Measurements from ENCODE around the gene RASIP1. TPM values are rescaled to one million over a fixed set of nuclear protein-coding genes. Genes with fewer than 3 reads are reported as not detected.
"Not testable (repeated sequence)": the region's sequence is repeated elsewhere in the genome, so short reads cannot be mapped to it uniquely, and the experiment has no call there.

Gene RASIP1
- total RNA-seq, 1 experiment from 2014 or later = 0.09 TPM

DNA sequence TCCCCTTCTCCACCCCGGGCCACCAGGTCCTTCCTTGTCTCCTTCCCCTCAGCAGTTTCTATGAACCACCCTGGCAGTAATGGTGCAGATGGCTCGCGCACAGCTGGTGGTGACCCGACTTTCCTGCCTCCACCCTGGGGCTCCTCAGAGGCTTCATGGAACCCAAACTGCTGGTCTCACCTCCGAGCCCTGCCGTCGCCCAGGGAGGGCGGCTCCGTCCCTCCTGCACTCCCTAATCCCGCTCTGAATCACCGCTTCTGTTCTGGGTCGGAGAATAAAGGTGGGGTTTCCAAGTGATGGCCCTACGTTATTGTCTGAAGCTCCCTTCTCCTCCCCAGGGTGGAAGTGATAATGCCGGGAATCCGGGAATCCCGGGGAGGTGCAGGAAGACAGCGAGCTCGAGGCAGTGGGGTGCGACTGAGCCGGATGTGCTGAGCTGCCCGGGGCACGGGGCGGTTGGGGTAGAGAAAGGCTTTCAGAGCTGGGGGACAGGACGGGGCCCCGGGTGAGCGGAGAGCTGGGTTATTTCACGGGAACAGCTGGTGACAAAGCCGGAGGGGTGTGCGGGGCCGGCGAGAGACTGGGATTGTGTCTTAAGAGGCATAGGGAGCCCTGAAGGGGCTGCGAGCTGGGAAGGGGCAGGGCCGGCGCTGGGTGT is 43.9 kb downstream of the RASIP1 start:
- Mint-ChIP-seq H3K27me3 (ENCODE audit: unreplicated experiment) (no peaks in the 10 kb centered on the region), H3K4me1 (ENCODE audit: low read depth, unreplicated experiment) (peaks cover 22% of the 10 kb centered on the region), H3K4me3 (ENCODE audit: low read depth, unreplicated experiment) (peak overlapping the region; percentile 75), H3K9me3 (ENCODE audit: low read depth, unreplicated experiment) (no peaks in the 10 kb centered on the region), H3K27ac (ENCODE audit: unreplicated experiment) (peak overlapping the region; percentile 41), H3K36me3 (ENCODE audit: insufficient read depth, unreplicated experiment) (peaks cover 15% of the 10 kb centered on the region)
- CTCF ChIA-PET = interaction anchor here (0.6 to 1.5 kb wide), 9 partner anchors 13 to 297 kb away, joined by 3 to 7 read pairs (median 3); partner anchors contain the start of gene RUVBL2
- peak; percentile 35 for DNase-seq
- intact Hi-C loops (cut with micrococcal nuclease; ENCODE audit: unreplicated experiment) = no loop called here
- TF ChIP-seq, protein P1, sequence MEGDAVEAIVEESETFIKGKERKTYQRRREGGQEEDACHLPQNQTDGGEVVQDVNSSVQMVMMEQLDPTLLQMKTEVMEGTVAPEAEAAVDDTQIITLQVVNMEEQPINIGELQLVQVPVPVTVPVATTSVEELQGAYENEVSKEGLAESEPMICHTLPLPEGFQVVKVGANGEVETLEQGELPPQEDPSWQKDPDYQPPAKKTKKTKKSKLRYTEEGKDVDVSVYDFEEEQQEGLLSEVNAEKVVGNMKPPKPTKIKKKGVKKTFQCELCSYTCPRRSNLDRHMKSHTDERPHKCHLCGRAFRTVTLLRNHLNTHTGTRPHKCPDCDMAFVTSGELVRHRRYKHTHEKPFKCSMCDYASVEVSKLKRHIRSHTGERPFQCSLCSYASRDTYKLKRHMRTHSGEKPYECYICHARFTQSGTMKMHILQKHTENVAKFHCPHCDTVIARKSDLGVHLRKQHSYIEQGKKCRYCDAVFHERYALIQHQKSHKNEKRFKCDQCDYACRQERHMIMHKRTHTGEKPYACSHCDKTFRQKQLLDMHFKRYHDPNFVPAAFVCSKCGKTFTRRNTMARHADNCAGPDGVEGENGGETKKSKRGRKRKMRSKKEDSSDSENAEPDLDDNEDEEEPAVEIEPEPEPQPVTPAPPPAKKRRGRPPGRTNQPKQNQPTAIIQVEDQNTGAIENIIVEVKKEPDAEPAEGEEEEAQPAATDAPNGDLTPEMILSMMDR (IDR thresholded peaks at IDR 0.05; ENCODE audit: unreplicated experiment) = no peak
- no TSS peak for BruUV-seq (replicated peaks)

DNA sequence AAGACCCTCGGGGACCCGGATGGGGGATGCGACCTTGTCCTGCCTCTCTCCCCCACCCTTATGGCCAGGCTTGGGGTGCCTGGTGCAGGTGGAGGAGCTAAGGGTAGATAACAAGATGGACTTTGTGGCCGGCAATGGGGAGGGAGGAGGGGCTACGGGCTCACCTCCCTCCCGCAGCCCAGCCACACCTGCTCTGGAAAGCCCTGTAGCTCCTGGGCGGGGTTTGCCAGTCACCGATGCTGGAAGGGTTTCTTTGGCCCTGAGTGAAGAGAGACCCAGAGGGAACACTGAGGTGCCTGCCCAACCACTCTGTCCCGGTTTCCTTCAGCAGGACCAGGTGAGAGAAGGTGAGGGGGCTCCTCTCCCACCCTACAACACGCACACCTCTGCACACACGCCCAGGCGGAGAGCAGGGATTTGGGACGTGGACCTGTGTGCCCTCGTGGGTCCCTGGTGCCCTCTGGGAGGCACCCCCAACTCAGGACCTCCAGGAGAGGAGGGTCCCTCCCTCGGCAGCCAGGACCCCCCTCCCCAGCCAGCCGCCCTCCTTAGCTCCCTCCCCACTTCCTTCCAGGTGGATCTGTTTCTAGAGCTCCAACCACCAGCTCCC is 44.6 kb downstream of the RASIP1 start, which contains the start of gene FUT2:
TSS of gene FUT2 (plus strand) at position 229 of the 610 bp plus-strand sequence. CDS start 6,986 bp downstream, outside the sequence.
- Mint-ChIP-seq H3K4me3 (ENCODE audit: low read depth, unreplicated experiment) (peak within 1 kb of the TSS; percentile 75), H3K27ac (ENCODE audit: unreplicated experiment) (peak within 1 kb of the TSS; percentile 79), H3K36me3 (ENCODE audit: insufficient read depth, unreplicated experiment) (peaks cover 15% of the 10 kb centered on the region), H3K4me1 (ENCODE audit: low read depth, unreplicated experiment) (peaks cover 22% of the 10 kb centered on the region), H3K27me3 (ENCODE audit: unreplicated experiment) (no peaks in the 10 kb centered on the region), H3K9me3 (ENCODE audit: low read depth, unreplicated experiment) (no peaks in the 10 kb centered on the region)
- CTCF ChIA-PET = interaction anchor here (0.6 to 1.5 kb wide), 9 partner anchors 13 to 298 kb away, joined by 3 to 7 read pairs (median 3); partner anchors contain the start of gene RUVBL2
- BruUV-seq (replicated peaks) = TSS peak; percentile 70
- intact Hi-C loops (cut with micrococcal nuclease; ENCODE audit: unreplicated experiment) = no loop called here
- TF ChIP-seq, protein P1 (IDR thresholded peaks at IDR 0.05; ENCODE audit: unreplicated experiment) = no peak
- peak; percentile 80 for DNase-seq

DNA sequence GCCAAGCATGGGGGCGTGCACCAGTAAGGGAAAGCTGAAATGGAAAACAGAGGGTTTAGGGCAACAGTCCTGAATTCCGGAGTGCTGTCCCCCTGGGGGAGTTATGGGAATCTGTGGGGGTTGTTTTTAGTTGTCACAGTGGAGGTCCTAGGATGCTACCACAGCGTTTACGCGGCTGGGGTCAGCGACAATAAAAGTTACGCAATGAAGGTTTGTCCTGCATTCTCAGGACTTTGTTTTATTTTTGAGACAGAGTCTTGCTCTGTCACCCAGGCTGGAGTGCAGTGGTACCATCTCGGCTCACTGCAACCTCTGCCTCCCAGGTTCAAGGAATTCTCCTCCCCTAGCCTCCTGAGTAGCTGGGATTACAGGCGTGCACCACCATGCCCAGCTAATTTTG is 46.8 kb downstream of the RASIP1 start:
- peaks cover 22% of the 10 kb centered on the region for H3K4me1 Mint-ChIP-seq (ENCODE audit: low read depth, unreplicated experiment)
- H3K27me3 Mint-ChIP-seq (ENCODE audit: unreplicated experiment); CTCF ChIA-PET; H3K9me3 Mint-ChIP-seq (ENCODE audit: low read depth, unreplicated experiment); H3K4me3 Mint-ChIP-seq (ENCODE audit: low read depth, unreplicated experiment); intact Hi-C loops (cut with micrococcal nuclease; ENCODE audit: unreplicated experiment); BruUV-seq (replicated peaks); DNase-seq; H3K27ac Mint-ChIP-seq (ENCODE audit: unreplicated experiment): not testable (repeated sequence)
- H3K36me3 Mint-ChIP-seq (ENCODE audit: insufficient read depth, unreplicated experiment) = peaks cover 15% of the 10 kb centered on the region

DNA sequence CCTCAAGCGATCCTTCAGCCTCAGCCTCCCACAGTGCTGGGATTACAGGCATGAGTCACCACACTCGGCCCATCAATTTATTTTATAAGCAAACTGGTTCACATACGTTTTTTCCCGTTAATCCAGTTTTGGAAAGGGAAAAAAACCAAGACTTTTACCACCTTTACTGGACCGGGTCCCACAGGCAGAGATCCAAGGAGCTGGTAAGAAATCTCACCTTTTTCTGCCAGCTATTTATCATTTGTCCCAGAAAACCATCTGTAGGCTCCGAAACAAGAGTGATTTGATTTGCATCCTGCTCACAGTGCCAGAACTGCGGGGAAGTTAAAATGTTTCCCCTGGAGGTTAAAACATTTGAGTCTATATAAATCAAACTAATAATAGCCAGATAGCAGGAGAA is 51.0 kb downstream of the RASIP1 start:
- CTCF ChIA-PET = no interaction called here
- DNase-seq = no peak
- no peaks in the 10 kb centered on the region for H3K27me3 Mint-ChIP-seq (ENCODE audit: unreplicated experiment)
- no peak overlapping the region for H3K27ac Mint-ChIP-seq (ENCODE audit: unreplicated experiment)
- H3K4me3 Mint-ChIP-seq (ENCODE audit: low read depth, unreplicated experiment) = no peak overlapping the region
- no peaks in the 10 kb centered on the region for H3K9me3 Mint-ChIP-seq (ENCODE audit: low read depth, unreplicated experiment)
- BruUV-seq (replicated peaks) = no TSS peak
- H3K4me1 Mint-ChIP-seq (ENCODE audit: low read depth, unreplicated experiment) = peaks cover 15% of the 10 kb centered on the region
- intact Hi-C loops (cut with micrococcal nuclease; ENCODE audit: unreplicated experiment) = no loop called here
- no peaks in the 10 kb centered on the region for H3K36me3 Mint-ChIP-seq (ENCODE audit: insufficient read depth, unreplicated experiment)
- TF ChIP-seq, protein P1 (IDR thresholded peaks at IDR 0.05; ENCODE audit: unreplicated experiment) = no peak

DNA sequence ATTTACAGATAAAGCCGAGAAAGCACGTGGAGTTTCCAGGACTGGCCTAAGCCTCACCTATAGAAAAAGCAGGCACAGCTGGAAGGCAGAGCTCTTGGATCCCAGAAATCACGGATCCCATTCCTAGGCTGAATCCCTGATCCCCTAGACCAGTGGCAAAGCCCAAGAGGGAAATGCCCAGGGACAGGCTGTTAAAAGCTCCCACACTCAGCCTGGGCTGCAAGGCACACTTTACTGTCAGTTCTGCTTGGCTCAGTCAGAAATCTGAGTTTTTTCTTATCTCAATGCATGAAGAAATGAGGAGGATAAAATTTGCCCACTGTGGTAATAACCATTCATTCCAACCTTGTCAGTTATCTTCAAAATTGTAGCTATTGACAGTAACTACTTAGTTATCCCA is 52.6 kb downstream of the RASIP1 start:
- intact Hi-C loops (cut with micrococcal nuclease; ENCODE audit: unreplicated experiment) = no loop called here
- TF ChIP-seq, protein P1 (IDR thresholded peaks at IDR 0.05; ENCODE audit: unreplicated experiment) = no peak
- no peak for DNase-seq

DNA sequence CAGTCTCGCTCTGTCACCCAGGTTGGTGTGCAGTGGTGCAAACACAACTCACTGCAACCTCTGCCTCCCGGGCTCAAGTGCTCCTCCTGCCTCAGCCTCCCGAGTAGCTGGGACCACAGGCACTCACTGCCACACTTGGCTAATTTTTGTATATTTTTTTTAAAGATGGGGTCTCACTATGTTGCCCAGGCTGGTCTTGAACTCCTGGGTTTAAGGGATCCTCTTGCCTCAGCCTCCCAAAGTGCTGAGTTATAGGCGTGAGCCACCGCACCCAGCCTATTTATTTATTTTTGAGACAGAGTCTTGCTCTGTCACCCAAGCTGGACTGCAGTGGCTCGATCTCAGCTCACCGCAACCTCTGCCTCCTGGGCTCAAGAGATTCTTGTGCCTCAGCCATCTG is 53.8 kb downstream of the RASIP1 start:
- H3K36me3 Mint-ChIP-seq (ENCODE audit: insufficient read depth, unreplicated experiment); DNase-seq; intact Hi-C loops (cut with micrococcal nuclease; ENCODE audit: unreplicated experiment); CTCF ChIA-PET; H3K27ac Mint-ChIP-seq (ENCODE audit: unreplicated experiment); H3K27me3 Mint-ChIP-seq (ENCODE audit: unreplicated experiment); BruUV-seq (replicated peaks); H3K9me3 Mint-ChIP-seq (ENCODE audit: low read depth, unreplicated experiment); H3K4me3 Mint-ChIP-seq (ENCODE audit: low read depth, unreplicated experiment): not testable (repeated sequence)
- H3K4me1 Mint-ChIP-seq (ENCODE audit: low read depth, unreplicated experiment) = peaks cover 13% of the 10 kb centered on the region

More for the DNA sequence above, 52.6 kb downstream of the RASIP1 start:
- no TSS peak for BruUV-seq (replicated peaks)
- H3K36me3 Mint-ChIP-seq (ENCODE audit: insufficient read depth, unreplicated experiment) = no peaks in the 10 kb centered on the region
- H3K4me1 Mint-ChIP-seq (ENCODE audit: low read depth, unreplicated experiment) = peaks cover 13% of the 10 kb centered on the region
- H3K27me3 Mint-ChIP-seq (ENCODE audit: unreplicated experiment) = no peaks in the 10 kb centered on the region
- H3K27ac Mint-ChIP-seq (ENCODE audit: unreplicated experiment) = no peak overlapping the region
- no peaks in the 10 kb centered on the region for H3K9me3 Mint-ChIP-seq (ENCODE audit: low read depth, unreplicated experiment)
- CTCF ChIA-PET = no interaction called here
- no peak overlapping the region for H3K4me3 Mint-ChIP-seq (ENCODE audit: low read depth, unreplicated experiment)
